Measurements from ENCODE around the gene GREB1.

The GREB1 gene

GRCh38 chr2:11674983-11675382 is 141.1 kb downstream of the GREB1 start:
- H3K9me3 ChIP-seq (ENCODE audit: control insufficient read depth, insufficient read depth, low read depth, low read length), result no peaks in the 10 kb centered on the region
- H3K9ac ChIP-seq (ENCODE audit: low read length), result no peak overlapping the region
- no peak overlapping the region for H3K27ac ChIP-seq (ENCODE audit: low read depth, low read length)
- no peak overlapping the region for H3K4me3 ChIP-seq (ENCODE audit: low read depth, low read length)
- H3K4me1 ChIP-seq (ENCODE audit: control insufficient read depth, insufficient read depth, low read length), result peaks cover 21% of the 10 kb centered on the region
- no peaks in the 10 kb centered on the region for H3K36me3 ChIP-seq (ENCODE audit: control insufficient read depth, insufficient read depth, low read length)
- peaks cover 22% of the 10 kb centered on the region for H3K27me3 ChIP-seq (ENCODE audit: control insufficient read depth, insufficient read depth, low read length)

DNA sequence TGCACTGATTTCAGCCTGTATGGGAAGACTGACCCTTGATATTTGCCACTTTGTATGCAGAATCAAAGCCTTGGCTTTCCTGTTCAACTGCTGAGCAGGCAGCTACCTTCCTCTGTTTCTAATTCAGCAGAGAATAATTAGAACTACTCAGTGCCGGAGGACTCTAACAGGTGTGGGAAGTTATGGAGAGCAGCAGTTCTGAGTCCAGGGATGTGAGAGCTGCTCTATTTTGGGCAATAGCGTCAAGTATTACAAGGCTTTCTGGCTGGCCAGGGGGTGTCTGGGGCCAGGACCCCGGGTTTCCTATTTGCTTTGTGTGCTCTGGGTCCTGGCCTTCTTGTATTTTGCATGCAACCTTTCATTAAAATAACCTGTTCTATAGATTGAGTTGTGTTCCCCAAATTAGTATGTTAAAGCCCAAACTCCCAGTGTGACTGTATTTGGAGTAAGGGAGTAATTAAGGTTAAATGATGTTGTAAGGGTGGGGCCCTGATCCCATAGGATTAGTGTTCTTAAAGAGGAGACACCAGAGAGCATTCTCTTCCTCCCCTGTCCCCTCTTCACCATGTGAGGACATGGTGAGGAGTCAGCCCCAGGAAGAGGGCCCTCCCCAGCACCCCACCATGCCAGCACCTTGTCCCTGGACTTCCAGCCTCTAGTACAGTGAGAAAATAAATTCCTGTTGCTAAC is 141.7 kb downstream of the GREB1 start:
- peaks cover 16% of the 10 kb centered on the region for H3K27me3 ChIP-seq (ENCODE audit: control insufficient read depth, insufficient read depth, low read length)

DNA sequence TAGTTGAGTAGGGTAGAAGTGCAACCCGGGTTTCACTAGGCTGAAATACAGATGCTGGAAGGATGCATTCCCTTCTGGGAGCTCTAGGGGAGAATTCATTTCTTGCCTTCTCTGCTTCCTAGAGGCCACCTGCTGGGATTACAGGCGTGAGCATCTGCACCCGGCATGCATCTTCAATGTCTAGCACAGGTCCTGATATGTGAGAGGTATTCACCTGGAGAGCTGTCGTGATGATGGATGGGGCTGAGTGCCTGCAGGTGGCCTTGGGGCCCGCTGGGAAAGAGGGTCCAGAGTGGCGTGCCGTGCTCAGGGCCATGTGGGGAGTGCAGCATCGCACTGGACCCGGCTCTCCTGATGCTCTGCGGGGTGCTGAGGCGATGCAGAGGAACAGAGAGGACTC is 142.8 kb downstream of the GREB1 start:
- Histone ChIP-seq H3K27ac (ENCODE audit: low read depth, low read length) (no peak overlapping the region), H3K27me3 (ENCODE audit: control insufficient read depth, insufficient read depth, low read length) (peaks cover 7% of the 10 kb centered on the region; the same call in 1 of the 2 replicates), H3K36me3 (ENCODE audit: control insufficient read depth, insufficient read depth, low read length) (no peaks in the 10 kb centered on the region), H3K4me1 (ENCODE audit: control insufficient read depth, insufficient read depth, low read length) (peaks cover 30% of the 10 kb centered on the region), H3K9ac (ENCODE audit: low read length) (no peak overlapping the region), H3K9me3 (ENCODE audit: control insufficient read depth, insufficient read depth, low read depth, low read length) (no peaks in the 10 kb centered on the region), H3K4me3 (ENCODE audit: low read depth, low read length) (no peak overlapping the region)

More for the DNA sequence above, 141.7 kb downstream of the GREB1 start:
- Histone ChIP-seq H3K27ac (ENCODE audit: low read depth, low read length) (no peak overlapping the region), H3K9me3 (ENCODE audit: control insufficient read depth, insufficient read depth, low read depth, low read length) (no peaks in the 10 kb centered on the region), H3K36me3 (ENCODE audit: control insufficient read depth, insufficient read depth, low read length) (no peaks in the 10 kb centered on the region), H3K4me1 (ENCODE audit: control insufficient read depth, insufficient read depth, low read length) (peaks cover 22% of the 10 kb centered on the region), H3K9ac (ENCODE audit: low read length) (no peak overlapping the region), H3K4me3 (ENCODE audit: low read depth, low read length) (no peak overlapping the region)

- Histone ChIP-seq H3K4me1 (ENCODE audit: control insufficient read depth, insufficient read depth, low read length) (peaks cover 30% of the 10 kb centered on the region), H3K4me3 (ENCODE audit: low read depth, low read length) (no peak overlapping the region), H3K27ac (ENCODE audit: low read depth, low read length) (no peak overlapping the region)
Measured at GRCh38 chr2:11677136-11678055, 143.6 kb downstream of the GREB1 start.

DNA sequence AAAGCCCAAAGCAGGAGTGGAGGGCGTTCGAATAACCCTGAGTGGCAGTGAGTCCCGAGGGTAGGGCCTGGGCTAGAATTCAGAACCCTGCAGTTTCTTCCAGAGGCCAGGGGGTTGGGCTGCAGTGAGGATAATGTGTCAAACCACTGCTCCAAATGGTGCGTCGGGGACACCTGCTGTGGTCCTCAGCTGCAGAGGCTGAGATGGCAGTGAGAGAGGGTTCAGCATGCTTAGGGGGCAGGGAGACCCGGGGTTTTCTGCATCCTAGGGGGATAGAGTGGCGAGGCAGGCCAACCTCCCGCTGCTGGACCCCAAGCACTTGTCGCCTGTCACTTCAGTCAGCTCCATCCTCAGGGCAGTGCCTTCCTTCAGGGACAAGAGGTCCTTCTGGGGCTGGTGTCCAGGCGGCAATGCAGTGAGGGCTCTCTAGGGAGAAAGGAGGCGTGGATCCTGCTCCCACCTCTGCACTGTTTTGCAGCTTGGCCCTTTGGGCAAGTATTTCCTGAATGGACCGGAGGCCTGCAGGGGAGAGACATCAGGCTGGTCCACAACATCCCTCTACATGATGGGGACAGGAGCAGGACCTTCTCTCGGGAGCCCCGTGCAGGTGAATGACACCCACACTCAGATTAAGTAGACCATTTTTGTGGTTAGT is 144.6 kb downstream of the GREB1 start:
- Histone ChIP-seq H3K4me1 (ENCODE audit: control insufficient read depth, insufficient read depth, low read length) (peaks cover 33% of the 10 kb centered on the region), H3K36me3 (ENCODE audit: control insufficient read depth, insufficient read depth, low read length) (no peaks in the 10 kb centered on the region)

More at GRCh38 chr2:11677136-11678055, 143.6 kb downstream of the GREB1 start:
- Histone ChIP-seq H3K27me3 (ENCODE audit: control insufficient read depth, insufficient read depth, low read length) (peaks cover 7% of the 10 kb centered on the region; the same call in 1 of the 2 replicates), H3K9ac (ENCODE audit: low read length) (no peak overlapping the region), H3K36me3 (ENCODE audit: control insufficient read depth, insufficient read depth, low read length) (no peaks in the 10 kb centered on the region), H3K9me3 (ENCODE audit: control insufficient read depth, insufficient read depth, low read depth, low read length) (no peaks in the 10 kb centered on the region)

DNA sequence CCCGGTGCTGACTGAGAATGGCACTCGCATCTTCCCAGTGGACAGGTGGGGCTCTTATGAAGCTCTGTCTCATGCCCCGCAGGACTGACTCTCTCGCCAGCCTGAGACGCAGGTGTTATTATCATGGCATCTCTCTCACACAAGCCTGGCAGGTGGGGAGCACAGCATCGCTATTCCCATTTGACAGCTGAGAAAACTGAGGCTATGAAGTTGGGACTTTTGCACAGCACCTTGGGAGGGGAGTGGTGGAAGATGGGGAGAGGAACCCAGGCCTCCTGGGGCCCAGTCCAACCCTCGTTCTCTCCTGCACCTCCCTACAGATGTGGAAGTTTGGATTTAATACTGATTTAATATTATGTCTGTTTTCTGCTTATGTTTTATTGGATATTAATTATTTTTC is 145.2 kb downstream of the GREB1 start:
- Histone ChIP-seq H3K27me3 (ENCODE audit: control insufficient read depth, insufficient read depth, low read length) (peaks cover 11% of the 10 kb centered on the region; the same call in 1 of the 2 replicates), H3K4me1 (ENCODE audit: control insufficient read depth, insufficient read depth, low read length) (peaks cover 38% of the 10 kb centered on the region), H3K27ac (ENCODE audit: low read depth, low read length) (no peak overlapping the region), H3K9ac (ENCODE audit: low read length) (no peak overlapping the region), H3K9me3 (ENCODE audit: control insufficient read depth, insufficient read depth, low read depth, low read length) (no peaks in the 10 kb centered on the region), H3K4me3 (ENCODE audit: low read depth, low read length) (no peak overlapping the region), H3K36me3 (ENCODE audit: control insufficient read depth, insufficient read depth, low read length) (no peaks in the 10 kb centered on the region)

More for the DNA sequence above, 144.6 kb downstream of the GREB1 start:
- Histone ChIP-seq H3K9me3 (ENCODE audit: control insufficient read depth, insufficient read depth, low read depth, low read length) (no peaks in the 10 kb centered on the region), H3K9ac (ENCODE audit: low read length) (no peak overlapping the region), H3K27me3 (ENCODE audit: control insufficient read depth, insufficient read depth, low read length) (peaks cover 7% of the 10 kb centered on the region; the same call in 1 of the 2 replicates), H3K4me3 (ENCODE audit: low read depth, low read length) (no peak overlapping the region), H3K27ac (ENCODE audit: low read depth, low read length) (no peak overlapping the region)

GRCh38 chr2:11679486-11680181 is 145.8 kb downstream of the GREB1 start:
- Histone ChIP-seq H3K27ac (ENCODE audit: low read depth, low read length) (no peak overlapping the region), H3K4me3 (ENCODE audit: low read depth, low read length) (no peak overlapping the region), H3K36me3 (ENCODE audit: control insufficient read depth, insufficient read depth, low read length) (no peaks in the 10 kb centered on the region), H3K4me1 (ENCODE audit: control insufficient read depth, insufficient read depth, low read length) (peaks cover 39% of the 10 kb centered on the region), H3K9ac (ENCODE audit: low read length) (no peak overlapping the region), H3K9me3 (ENCODE audit: control insufficient read depth, insufficient read depth, low read depth, low read length) (no peaks in the 10 kb centered on the region), H3K27me3 (ENCODE audit: control insufficient read depth, insufficient read depth, low read length) (peaks cover 12% of the 10 kb centered on the region; the same call in 1 of the 2 replicates)

DNA sequence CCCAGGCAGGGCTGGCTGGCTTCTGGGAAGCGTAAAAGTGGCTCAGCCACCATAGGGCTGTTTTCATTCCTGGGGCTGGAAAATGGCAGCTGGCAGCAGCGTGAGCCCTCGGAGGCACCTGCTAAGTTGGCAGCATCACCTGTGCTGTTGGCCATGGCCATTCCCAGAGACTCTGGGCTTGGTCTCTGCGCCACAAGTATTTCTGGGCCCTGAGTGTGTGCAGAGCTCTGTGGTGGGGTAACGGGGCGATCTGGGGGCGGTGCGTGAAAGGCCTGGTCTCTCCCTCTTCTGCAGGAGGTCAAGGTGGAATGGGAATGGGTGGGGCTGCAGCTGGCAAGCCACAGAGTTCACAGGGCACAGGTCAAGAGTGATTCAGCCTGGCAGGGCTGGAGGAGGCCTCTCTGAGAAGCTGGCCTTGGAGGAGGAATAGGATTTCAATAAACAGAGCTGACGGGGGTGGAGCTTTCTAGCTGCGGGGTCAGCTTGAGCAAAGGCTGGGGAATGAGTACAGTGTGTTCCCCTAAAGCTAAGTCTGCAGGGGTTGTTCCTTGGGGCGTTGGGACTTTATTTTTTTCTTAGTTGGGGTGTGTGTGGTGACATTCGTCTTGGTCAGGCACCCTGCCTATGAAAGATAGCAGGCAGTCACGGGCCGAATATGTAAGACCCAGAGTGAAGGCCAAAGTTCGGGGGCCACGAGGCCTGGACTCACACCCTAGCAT is 146.5 kb downstream of the GREB1 start:
- Histone ChIP-seq H3K27ac (ENCODE audit: low read depth, low read length) (no peak overlapping the region), H3K9me3 (ENCODE audit: control insufficient read depth, insufficient read depth, low read depth, low read length) (no peaks in the 10 kb centered on the region), H3K4me3 (ENCODE audit: low read depth, low read length) (no peak overlapping the region), H3K27me3 (ENCODE audit: control insufficient read depth, insufficient read depth, low read length) (peaks cover 7% of the 10 kb centered on the region; the same call in 1 of the 2 replicates), H3K36me3 (ENCODE audit: control insufficient read depth, insufficient read depth, low read length) (no peaks in the 10 kb centered on the region), H3K9ac (ENCODE audit: low read length) (no peak overlapping the region), H3K4me1 (ENCODE audit: control insufficient read depth, insufficient read depth, low read length) (peaks cover 39% of the 10 kb centered on the region)

- H3K9ac ChIP-seq (ENCODE audit: low read length), result no peak overlapping the region
Measured at GRCh38 chr2:11680901-11681721, 147.3 kb downstream of the GREB1 start.

More at GRCh38 chr2:11680901-11681721, 147.3 kb downstream of the GREB1 start:
- no peak overlapping the region for H3K27ac ChIP-seq (ENCODE audit: low read depth, low read length)
- peaks cover 39% of the 10 kb centered on the region for H3K4me1 ChIP-seq (ENCODE audit: control insufficient read depth, insufficient read depth, low read length)
- peaks cover 7% of the 10 kb centered on the region; the same call in 1 of the 2 replicates for H3K27me3 ChIP-seq (ENCODE audit: control insufficient read depth, insufficient read depth, low read length)
- no peaks in the 10 kb centered on the region for H3K36me3 ChIP-seq (ENCODE audit: control insufficient read depth, insufficient read depth, low read length)
- no peaks in the 10 kb centered on the region for H3K9me3 ChIP-seq (ENCODE audit: control insufficient read depth, insufficient read depth, low read depth, low read length)
- H3K4me3 ChIP-seq (ENCODE audit: low read depth, low read length), result no peak overlapping the region

Measured in HUES6 (cell line).